Sigmoid colon (tissue), 3 donors: ENCODE measurements around the gene EMC8.

Experiments used
- POLR2A ChIP-seq, 2 donors: fragments of 450-650 bp; IDR thresholded peaks; one replicate each; pipeline ENCODE4 v1.6.1; 2016; ENCODE audit warnings: antibody characterized with exemption in 2 of 2, mild to moderate bottlenecking in 2 of 2, moderate library complexity in 2 of 2
- TF ChIP-seq, protein P1 (sequence below), 4 experiments: fragments of 450-650 bp in 3 of 4; fragments of 200-600 bp in 1 of 4; IDR thresholded peaks; one replicate each; pipeline ENCODE4 v1.5.1; 2016 to 2019; ENCODE audit warnings: antibody characterized with exemption in 4 of 4, mild to moderate bottlenecking in 3 of 4, moderate library complexity in 2 of 4

DNA sequence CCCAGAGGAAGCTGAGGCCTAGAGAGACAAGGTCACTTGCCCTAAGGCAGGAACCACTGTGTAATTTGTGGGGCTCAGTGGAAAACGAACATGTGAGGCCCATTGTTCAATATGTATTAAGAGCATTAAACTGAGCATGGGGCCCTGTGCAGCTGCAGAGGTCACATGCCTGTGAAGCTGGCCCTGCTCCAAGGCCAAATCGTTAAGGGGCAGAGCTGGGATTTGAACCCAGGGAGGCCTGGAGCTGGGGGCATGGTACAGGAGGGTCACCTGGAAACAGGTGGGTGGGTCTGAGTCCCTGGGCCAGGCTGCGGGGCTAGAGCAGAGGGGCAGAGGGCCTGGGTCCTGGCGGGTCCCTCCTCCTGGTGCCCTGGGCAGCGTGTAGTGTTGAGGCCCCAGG, 68.2 kb downstream of the EMC8 start:
- TF ChIP-seq POLR2A (IDR thresholded peaks at IDR 0.05): no peak
- TF ChIP-seq, protein P1, sequence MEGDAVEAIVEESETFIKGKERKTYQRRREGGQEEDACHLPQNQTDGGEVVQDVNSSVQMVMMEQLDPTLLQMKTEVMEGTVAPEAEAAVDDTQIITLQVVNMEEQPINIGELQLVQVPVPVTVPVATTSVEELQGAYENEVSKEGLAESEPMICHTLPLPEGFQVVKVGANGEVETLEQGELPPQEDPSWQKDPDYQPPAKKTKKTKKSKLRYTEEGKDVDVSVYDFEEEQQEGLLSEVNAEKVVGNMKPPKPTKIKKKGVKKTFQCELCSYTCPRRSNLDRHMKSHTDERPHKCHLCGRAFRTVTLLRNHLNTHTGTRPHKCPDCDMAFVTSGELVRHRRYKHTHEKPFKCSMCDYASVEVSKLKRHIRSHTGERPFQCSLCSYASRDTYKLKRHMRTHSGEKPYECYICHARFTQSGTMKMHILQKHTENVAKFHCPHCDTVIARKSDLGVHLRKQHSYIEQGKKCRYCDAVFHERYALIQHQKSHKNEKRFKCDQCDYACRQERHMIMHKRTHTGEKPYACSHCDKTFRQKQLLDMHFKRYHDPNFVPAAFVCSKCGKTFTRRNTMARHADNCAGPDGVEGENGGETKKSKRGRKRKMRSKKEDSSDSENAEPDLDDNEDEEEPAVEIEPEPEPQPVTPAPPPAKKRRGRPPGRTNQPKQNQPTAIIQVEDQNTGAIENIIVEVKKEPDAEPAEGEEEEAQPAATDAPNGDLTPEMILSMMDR (IDR thresholded peaks at IDR 0.05): no peak
